GM18505 (cell line): ENCODE data around the gene GSC2.

Experiments used
- ATAC-seq: cut with Tn5 transposase; IDR thresholded peaks from one replicate; pipeline ENCODE4 v1.9.1; 2021; ENCODE audit not compliant: unreplicated experiment
- POLR2A ChIP-seq: IDR thresholded peaks from 4 replicates; pipeline ENCODE4 v1.6.1; 2011; ENCODE audit warnings: borderline replicate concordance; ENCODE audit not compliant: insufficient read depth, insufficient read length; ENCODE audit errors: extremely low read depth

GSC2 gene

GRCh38 chr22:19118329-19118880 is 31.7 kb downstream of the GSC2 start:
- TF ChIP-seq POLR2A = no peak
- ATAC-seq = no peak

GRCh38 chr22:19117111-19117512 is 33.0 kb downstream of the GSC2 start:
- no peak for ATAC-seq
- TF ChIP-seq POLR2A = no peak

GRCh38 chr22:19115628-19116027 is 34.5 kb downstream of the GSC2 start:
- no peak for ATAC-seq
- TF ChIP-seq POLR2A = no peak

- no peak for TF ChIP-seq POLR2A
- ATAC-seq = no peak
These were observed 35.0 kb downstream of the GSC2 start for GRCh38 chr22:19114984-19115552.

GRCh38 chr22:19113429-19113828 is 36.7 kb downstream of the GSC2 start:
- ATAC-seq = no peak
- TF ChIP-seq POLR2A = no peak

- no peak for ATAC-seq
- TF ChIP-seq POLR2A = no peak
These were observed 38.5 kb downstream of the GSC2 start for GRCh38 chr22:19111584-19111983.

GRCh38 chr22:19111140-19111539 is 39.0 kb downstream of the GSC2 start:
- no peak for TF ChIP-seq POLR2A
- ATAC-seq = no peak

- no peak for ATAC-seq
These were observed 39.4 kb downstream of the GSC2 start for GRCh38 chr22:19110646-19111045.

GRCh38 chr22:19110064-19110458 is 40.0 kb downstream of the GSC2 start:
- no peak for TF ChIP-seq POLR2A
- no peak for ATAC-seq

More at GRCh38 chr22:19110646-19111045, 39.4 kb downstream of the GSC2 start:
- TF ChIP-seq POLR2A = no peak

GRCh38 chr22:19109198-19110063 is 40.7 kb downstream of the GSC2 start:
- TF ChIP-seq POLR2A = no peak
- peak; percentile 72 for ATAC-seq

- TF ChIP-seq POLR2A = no peak
- no peak for ATAC-seq
These were observed 41.3 kb downstream of the GSC2 start for GRCh38 chr22:19108807-19109197.

GRCh38 chr22:19107730-19108074 is 42.4 kb downstream of the GSC2 start:
- TF ChIP-seq POLR2A = no peak
- ATAC-seq = no peak

- ATAC-seq = no peak
- TF ChIP-seq POLR2A = no peak
These were observed 43.0 kb downstream of the GSC2 start for GRCh38 chr22:19106886-19107729.

- TF ChIP-seq POLR2A = no peak
- ATAC-seq = no peak
These were observed 44.0 kb downstream of the GSC2 start for GRCh38 chr22:19105867-19106802.
